Tibial nerve (tissue), 3 donors: Measurements from ENCODE around the gene SLC25A51.

Experiments used
- POLR2A ChIP-seq, 2 donors: fragments of 450-650 bp; IDR thresholded peaks; one replicate each; pipeline ENCODE4 v1.6.1; 2017; ENCODE audit warnings: antibody characterized with exemption in 2 of 2, mild to moderate bottlenecking in 2 of 2, moderate library complexity in 2 of 2
- TF ChIP-seq, protein P1 (sequence below), 5 experiments: fragments of 200-600 bp in 3 of 5; fragments of 450-650 bp in 2 of 5; sonication (generic) in 3 of 5; IDR thresholded peaks; one replicate each; pipeline ENCODE4 v1.5.1; 2016 to 2019; ENCODE audit warnings: antibody characterized with exemption in 5 of 5, mild to moderate bottlenecking in 3 of 5, moderate library complexity in 2 of 5

DNA sequence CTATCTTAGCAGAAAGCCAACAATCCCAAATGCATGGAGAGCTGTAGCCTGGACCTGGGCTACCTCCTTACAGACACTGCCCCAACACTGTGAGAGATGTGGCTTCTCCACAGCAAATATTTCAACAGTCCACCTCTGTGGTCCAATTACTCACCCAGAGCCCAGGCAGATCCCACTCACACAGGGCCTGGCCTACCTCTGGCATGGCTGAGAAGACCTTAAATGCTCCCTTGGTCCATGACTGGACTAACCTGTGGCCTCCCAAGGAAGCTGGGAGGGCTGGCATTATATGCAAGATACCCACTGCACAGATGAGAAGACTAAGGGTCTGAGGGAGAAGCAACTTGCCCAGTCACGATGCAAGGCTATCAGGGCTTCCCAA lies 22.8 kb upstream of the SLC25A51 start:
- TF ChIP-seq, protein P1, sequence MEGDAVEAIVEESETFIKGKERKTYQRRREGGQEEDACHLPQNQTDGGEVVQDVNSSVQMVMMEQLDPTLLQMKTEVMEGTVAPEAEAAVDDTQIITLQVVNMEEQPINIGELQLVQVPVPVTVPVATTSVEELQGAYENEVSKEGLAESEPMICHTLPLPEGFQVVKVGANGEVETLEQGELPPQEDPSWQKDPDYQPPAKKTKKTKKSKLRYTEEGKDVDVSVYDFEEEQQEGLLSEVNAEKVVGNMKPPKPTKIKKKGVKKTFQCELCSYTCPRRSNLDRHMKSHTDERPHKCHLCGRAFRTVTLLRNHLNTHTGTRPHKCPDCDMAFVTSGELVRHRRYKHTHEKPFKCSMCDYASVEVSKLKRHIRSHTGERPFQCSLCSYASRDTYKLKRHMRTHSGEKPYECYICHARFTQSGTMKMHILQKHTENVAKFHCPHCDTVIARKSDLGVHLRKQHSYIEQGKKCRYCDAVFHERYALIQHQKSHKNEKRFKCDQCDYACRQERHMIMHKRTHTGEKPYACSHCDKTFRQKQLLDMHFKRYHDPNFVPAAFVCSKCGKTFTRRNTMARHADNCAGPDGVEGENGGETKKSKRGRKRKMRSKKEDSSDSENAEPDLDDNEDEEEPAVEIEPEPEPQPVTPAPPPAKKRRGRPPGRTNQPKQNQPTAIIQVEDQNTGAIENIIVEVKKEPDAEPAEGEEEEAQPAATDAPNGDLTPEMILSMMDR (IDR thresholded peaks at IDR 0.05), result no peak
- no peak for TF ChIP-seq POLR2A (IDR thresholded peaks at IDR 0.05)
